K562 (cell line): ENCODE results near the gene ADRA2B. TPM values are rescaled to one million over a fixed set of nuclear protein-coding genes. Genes with fewer than 3 reads are reported as not detected.

Experiments used
- ATAC-seq: fragments of 200-7000 bp; cut with Tn5 transposase; 3 replicates; pipeline ENCODE4 v1.9.1; 2020; ENCODE audit warnings: moderate library complexity
- BruUV-seq: library from RNA; stranded (reverse); fragments of 400-500 nt; replicated peaks from 2 replicates; lab custom pipeline; 2021; lab: Mats Ljungman, UMichigan
- CTCF ChIA-PET: fragments of 300-600 bp; formaldehyde crosslinking; extraction: SDS; loops from one replicate; lab custom pipeline; 2021; ENCODE audit warnings: low intra/inter-chr PET ratio; lab: Yijun Ruan, JAX
- POLR2A ChIA-PET: fragments of 300-600, 350-650 bp; sonication (Branson Sonifier 250); formaldehyde crosslinking; extraction: SDS; loops from one replicate; lab custom pipeline; 2021; ENCODE audit warnings: antibody characterized with exemption, inconsistent platforms; lab: Yijun Ruan, JAX
- DNase-seq, 4 experiments: peaks; one replicate each; pipeline versions ENCODE4 v3.0.0 to v3.0.0-alpha.2; 2011 to 2018; ENCODE audit warnings: low spot score in 3 of 4, mixed read lengths in 3 of 4; ENCODE audit errors: extremely low read depth in 1 of 4
- FAIRE-seq: peaks from 2 replicates; lab custom pipeline; 2011; peaks lifted over from hg19 to GRCh38; lab: Jason Lieb, UNC
- H2AFZ ChIP-seq: 2 replicates; pipeline ENCODE4 v1.6.0; 2011; ENCODE audit warnings: low read depth, low read length, control low read depth, inconsistent platforms
- H3K27ac ChIP-seq: fragments of 200-600 bp; 3 replicates; pipeline ENCODE4 v1.8.0; 2011; ENCODE audit warnings: low read depth, mild to moderate bottlenecking, control low read depth, inconsistent platforms, low read length, moderate library complexity, mixed read lengths; ENCODE audit errors: extremely low read depth
- H3K27me3 ChIP-seq, 2 experiments: fragments of 300-600 bp in 1 of 2; 2 replicates in 1 of 2; 3 replicates in 1 of 2; pipeline versions ENCODE4 v1.6.0 to v1.8.0; 2011; ENCODE audit warnings: inconsistent platforms in 2 of 2, low read length in 2 of 2, mild to moderate bottlenecking in 1 of 2, mixed read lengths in 1 of 2, moderate library complexity in 1 of 2; ENCODE audit not compliant: control insufficient read depth in 2 of 2, insufficient read depth in 2 of 2
- H3K36me3 ChIP-seq: fragments of 300-600 bp; 3 replicates; pipeline ENCODE4 v1.8.0; 2011; ENCODE audit warnings: mild to moderate bottlenecking, low read length, inconsistent platforms; ENCODE audit not compliant: control insufficient read depth, insufficient read depth
- H3K4me1 ChIP-seq, 2 experiments: fragments of 200-600 bp in 1 of 2; replicated peaks in 1 of 2; 2 replicates in 1 of 2; 3 replicates in 1 of 2; pipeline versions ENCODE4 v1.5.1 to v1.8.0; 2011; ENCODE audit warnings: inconsistent platforms in 2 of 2, low read length in 2 of 2, mild to moderate bottlenecking in 1 of 2, mixed read lengths in 1 of 2, moderate library complexity in 1 of 2; ENCODE audit not compliant: control insufficient read depth in 2 of 2, insufficient read depth in 2 of 2
- H3K4me2 ChIP-seq: 2 replicates; pipeline ENCODE4 v1.6.1; 2011; ENCODE audit warnings: low read length, control low read depth, inconsistent platforms, mixed read lengths; ENCODE audit not compliant: insufficient read depth
- H3K4me3 ChIP-seq: fragments of 200-600 bp; sonication (generic), shearing (Covaris generic); 2 replicates; pipeline ENCODE4 v1.5.1; 2016; ENCODE audit warnings: control low read depth, inconsistent platforms
- H3K79me2 ChIP-seq: fragments of 200-600 bp; 3 replicates; pipeline ENCODE4 v1.8.0; 2011; ENCODE audit warnings: low read length, inconsistent platforms; ENCODE audit not compliant: control insufficient read depth, insufficient read depth
- H3K9ac ChIP-seq, 2 experiments: 2 replicates each; pipeline versions ENCODE4 v1.6.0 to v1.6.1; 2011; ENCODE audit warnings: low read depth in 2 of 2, low read length in 2 of 2, control low read depth in 1 of 2, inconsistent platforms in 1 of 2, mild to moderate bottlenecking in 1 of 2, mixed read lengths in 1 of 2; ENCODE audit not compliant: insufficient read depth in 1 of 2
- H3K9me1 ChIP-seq: one replicate; pipeline ENCODE4 v1.6.0; 2011; ENCODE audit warnings: inconsistent platforms, mild to moderate bottlenecking, low read length, moderate library complexity; ENCODE audit not compliant: control insufficient read depth, insufficient read depth
- H3K9me3 ChIP-seq: replicated peaks from 2 replicates; pipeline ENCODE4 v1.5.1; 2011; ENCODE audit warnings: low read depth, low read length, inconsistent platforms; ENCODE audit not compliant: control insufficient read depth, insufficient read depth
- H4K20me1 ChIP-seq: replicated peaks from 2 replicates; pipeline ENCODE4 v1.6.1; 2011; ENCODE audit warnings: low read length, inconsistent platforms, mixed read lengths; ENCODE audit not compliant: control insufficient read depth, insufficient read depth
- DPF2 ChIP-seq: fragments of 450-650 bp; IDR thresholded peaks from 2 replicates; pipeline ENCODE4 v1.6.1; 2016
- ETV5 ChIP-seq: sonication (generic); formaldehyde crosslinking; IDR thresholded peaks from 2 replicates; pipeline ENCODE4 v1.4.0; 2020; ENCODE audit warnings: low read depth, mild to moderate bottlenecking, missing genetic modification reagents
- FIP1L1 ChIP-seq: fragments of 200-400 bp; formaldehyde crosslinking; IDR thresholded peaks from 2 replicates; pipeline ENCODE4 v1.6.1; 2018; ENCODE audit warnings: mild to moderate bottlenecking, low read depth, low read length; ENCODE audit not compliant: poor library complexity, severe bottlenecking
- GATA2 ChIP-seq: sonication (generic); formaldehyde crosslinking; IDR thresholded peaks from 2 replicates; pipeline ENCODE4 v1.4.0; 2020; ENCODE audit warnings: mild to moderate bottlenecking, missing genetic modification reagents
- HNRNPLL ChIP-seq: fragments of 200-400 bp; formaldehyde crosslinking; IDR thresholded peaks from 2 replicates; pipeline ENCODE4 v1.6.1; 2017; ENCODE audit warnings: low read length, low read depth, mild to moderate bottlenecking; ENCODE audit not compliant: poor library complexity, severe bottlenecking
- MTA3 ChIP-seq: fragments of 450-650 bp; formaldehyde crosslinking; IDR thresholded peaks from 2 replicates; pipeline ENCODE4 v1.6.1; 2017; ENCODE audit warnings: mild to moderate bottlenecking, borderline replicate concordance
- NR4A1 ChIP-seq, 2 experiments: fragments of 250-450 bp in 1 of 2; fragments of 450-650 bp in 1 of 2; sonication (Bioruptor Pico) in 1 of 2; IDR thresholded peaks; 2 replicates each; pipeline versions ENCODE4 v1.4.0 to v1.6.1; 2016 to 2020; ENCODE audit warnings: mild to moderate bottlenecking in 2 of 2, missing compliant biosample characterization in 1 of 2, missing genetic modification characterization in 1 of 2, moderate library complexity in 1 of 2
- SOX6 ChIP-seq: fragments of 450-650 bp; IDR thresholded peaks from 2 replicates; pipeline ENCODE4 v1.6.1; 2014; ENCODE audit warnings: mild to moderate bottlenecking
- TAL1 ChIP-seq: fragments of 450-650 bp; IDR thresholded peaks from 2 replicates; pipeline ENCODE4 v1.6.1; 2016; ENCODE audit warnings: mild to moderate bottlenecking
- TGIF2 ChIP-seq: sonication (generic); formaldehyde crosslinking; IDR thresholded peaks from 2 replicates; pipeline ENCODE4 v1.8.1; 2022; ENCODE audit warnings: mild to moderate bottlenecking, missing genetic modification reagents, moderate library complexity
- XRCC5 ChIP-seq: fragments of 200-400 bp; formaldehyde crosslinking; IDR thresholded peaks from 2 replicates; pipeline ENCODE4 v1.6.1; 2017; ENCODE audit warnings: low read depth, mild to moderate bottlenecking, low read length
- ZNF316 ChIP-seq: fragments of 450-650 bp; IDR thresholded peaks from 2 replicates; pipeline ENCODE4 v1.6.1; 2016
- ZNF561 ChIP-seq: fragments of 450-650 bp; formaldehyde crosslinking; conservative IDR thresholded peaks from 2 replicates; pipeline ENCODE4 v1.4.0; 2020; ENCODE audit warnings: mild to moderate bottlenecking, moderate library complexity
- WGBS: fragments of 100-300 bp; shearing (Covaris generic); methylation state at CpG from one replicate; pipeline ENCODE4 v1.1.6; 2016; ENCODE audit warnings: low coverage, mixed read lengths; ENCODE audit not compliant: insufficient coverage; ENCODE audit errors: missing lambda C conversion rate; 5-methylcytosine and 5-hydroxymethylcytosine counted together
- in situ Hi-C: fragments of 300-500 bp; cut with MboI; formaldehyde crosslinking; loops from 4 replicates; pipeline ENCODE4 v1.15.0; 2018; ENCODE audit warnings: inconsistent platforms, mixed read lengths
- intact Hi-C: fragments of 100-400 bp; cut with micrococcal nuclease; formaldehyde crosslinking; loops from 2 replicates; pipeline ENCODE4 v1.14.2; 2022
- polyA plus RNA-seq, 8 experiments: library from polyadenylated mRNA; depleted of rRNA in 4 of 8; stranded (reverse) in 5 of 8; unstranded in 3 of 8; fragments of >200 nt; fragmentation: Nextera tagmentation in 2 of 8; fragmentation: Illumina TruSeq in 1 of 8; extraction: Ambion mirVana in 2 of 8; extraction: Trizol in 1 of 8; gene quantifications; 2 replicates each; pipeline versions ENCODE4 v1.2.1 to v1.2.3, GENCODE V29; 2011 to 2014; ENCODE audit warnings: inconsistent platforms in 1 of 8, missing spikeins in 1 of 8
- total RNA-seq, 7 experiments: library from RNA; depleted of rRNA in 6 of 7; stranded (reverse); fragments of >200 nt in 6 of 7; fragmentation: Illumina TruSeq in 2 of 7; extraction: Trizol in 2 of 7; gene quantifications; 2 replicates each; pipeline versions ENCODE4 v1.2.1 to v1.2.3, GENCODE V29; 2011 to 2021; ENCODE audit warnings: low replicate concordance in 1 of 7
- TF ChIP-seq, protein P1 (sequence below): fragments of 250-450 bp; sonication (Bioruptor Pico); IDR thresholded peaks from 2 replicates; pipeline ENCODE4 v1.9.0; 2021; ENCODE audit warnings: mild to moderate bottlenecking
- TF ChIP-seq, protein P2 (sequence below): fragments of 450-650 bp; formaldehyde crosslinking; conservative IDR thresholded peaks from 2 replicates; pipeline ENCODE4 v1.4.0; 2022; ENCODE audit warnings: mild to moderate bottlenecking, missing genetic modification characterization
- TF ChIP-seq, protein P3 (sequence below): fragments of 450-650 bp; IDR thresholded peaks from 2 replicates; pipeline ENCODE4 v1.6.1; 2016; ENCODE audit warnings: low read depth, mild to moderate bottlenecking, moderate library complexity
- TF ChIP-seq, protein P4 (sequence below): fragments of 250-450 bp; sonication (Bioruptor Pico); IDR thresholded peaks from 2 replicates; pipeline ENCODE4 v1.9.0; 2021; ENCODE audit warnings: mild to moderate bottlenecking, inconsistent platforms
- TF ChIP-seq, protein P5 (sequence below): sonication (generic); formaldehyde crosslinking; IDR thresholded peaks from 2 replicates; pipeline ENCODE4 v1.8.0; 2022; ENCODE audit warnings: missing genetic modification reagents, mild to moderate bottlenecking, moderate library complexity, borderline replicate concordance

ADRA2B gene
- total and polyA plus RNA-seq, 9 of the 15 experiments (the other 6 are each of a cell fraction or from before 2014, with no cell fraction given) = not detected

DNA sequence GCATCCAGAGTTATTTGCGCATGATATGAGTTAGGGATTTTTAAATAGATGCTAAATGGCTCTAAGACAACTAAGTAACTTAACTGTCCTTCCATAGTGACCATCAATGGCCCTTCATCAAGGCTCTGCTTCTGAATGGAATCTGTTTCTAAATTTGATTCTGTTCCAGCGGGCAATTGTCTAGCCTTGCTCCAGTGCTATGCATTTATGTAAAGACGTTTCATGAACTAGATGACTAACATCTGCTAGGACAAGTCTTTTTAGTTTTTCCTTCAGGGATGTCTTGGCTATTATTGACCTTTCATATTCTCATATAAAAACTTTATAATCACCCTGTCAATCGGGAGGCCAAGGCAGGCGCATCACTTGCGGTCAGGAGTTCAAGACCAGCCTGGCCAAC is 12.1 kb upstream of the ADRA2B start:
- FAIRE-seq (no peak), DNase-seq (no peak), ATAC-seq (no peak)
- Histone ChIP-seq H3K9ac (no peak overlapping the region), H3K79me2 (no peaks in the 10 kb centered on the region), H3K9me1 (no peaks in the 10 kb centered on the region), H2AFZ (no peak overlapping the region), H4K20me1 (peaks cover 11% of the 10 kb centered on the region; the same call in 1 of the 2 replicates), H3K27ac (no peak overlapping the region), H3K4me3 (no peak overlapping the region), H3K4me1 (peaks cover 0 to 11% of the 10 kb centered on the region in 2 experiments; a peak in 2 of 5 replicates), H3K36me3 (no peaks in the 10 kb centered on the region), H3K9me3 (no peaks in the 10 kb centered on the region), H3K4me2 (no peak overlapping the region), H3K27me3 (peaks cover 44 to 75% of the 10 kb centered on the region in 2 experiments)
- ChIA-PET CTCF (no interaction called here), POLR2A (interaction anchor here (1.0 kb wide), 1 partner anchor 10 kb away, joined by 3 read pairs; no protein-coding TSS in a partner anchor)
- intact Hi-C loops = no loop called here
- WGBS = 2% methylated on average over 6 of the region's 6 CpGs
- in situ Hi-C loops = no loop called here
- TF ChIP-seq FIP1L1 (no peak), XRCC5 (no peak), TAL1 (no peak), DPF2 (no peak), ETV5 (CRISPR knock-in tag) (no peak), ZNF561 (no peak), MTA3 (no peak), NR4A1 (CRISPR knock-in tag; IDR thresholded peaks at IDR 0.05) (no peak), NR4A1 (tag; IDR thresholded peaks at IDR 0.05) (no peak), GATA2 (CRISPR knock-in tag) (no peak), HNRNPLL (no peak), ZNF316 (no peak), SOX6 (no peak), TGIF2 (CRISPR knock-in tag) (no peak)
- TF ChIP-seq, protein P1, sequence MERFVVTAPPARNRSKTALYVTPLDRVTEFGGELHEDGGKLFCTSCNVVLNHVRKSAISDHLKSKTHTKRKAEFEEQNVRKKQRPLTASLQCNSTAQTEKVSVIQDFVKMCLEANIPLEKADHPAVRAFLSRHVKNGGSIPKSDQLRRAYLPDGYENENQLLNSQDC (CRISPR knock-in tag) = no peak
- TF ChIP-seq, protein P2, sequence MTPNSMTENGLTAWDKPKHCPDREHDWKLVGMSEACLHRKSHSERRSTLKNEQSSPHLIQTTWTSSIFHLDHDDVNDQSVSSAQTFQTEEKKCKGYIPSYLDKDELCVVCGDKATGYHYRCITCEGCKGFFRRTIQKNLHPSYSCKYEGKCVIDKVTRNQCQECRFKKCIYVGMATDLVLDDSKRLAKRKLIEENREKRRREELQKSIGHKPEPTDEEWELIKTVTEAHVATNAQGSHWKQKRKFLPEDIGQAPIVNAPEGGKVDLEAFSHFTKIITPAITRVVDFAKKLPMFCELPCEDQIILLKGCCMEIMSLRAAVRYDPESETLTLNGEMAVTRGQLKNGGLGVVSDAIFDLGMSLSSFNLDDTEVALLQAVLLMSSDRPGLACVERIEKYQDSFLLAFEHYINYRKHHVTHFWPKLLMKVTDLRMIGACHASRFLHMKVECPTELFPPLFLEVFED (CRISPR knock-in tag) = no peak
- TF ChIP-seq, protein P3, sequence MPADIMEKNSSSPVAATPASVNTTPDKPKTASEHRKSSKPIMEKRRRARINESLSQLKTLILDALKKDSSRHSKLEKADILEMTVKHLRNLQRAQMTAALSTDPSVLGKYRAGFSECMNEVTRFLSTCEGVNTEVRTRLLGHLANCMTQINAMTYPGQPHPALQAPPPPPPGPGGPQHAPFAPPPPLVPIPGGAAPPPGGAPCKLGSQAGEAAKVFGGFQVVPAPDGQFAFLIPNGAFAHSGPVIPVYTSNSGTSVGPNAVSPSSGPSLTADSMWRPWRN = no peak
- TF ChIP-seq, protein P4, sequence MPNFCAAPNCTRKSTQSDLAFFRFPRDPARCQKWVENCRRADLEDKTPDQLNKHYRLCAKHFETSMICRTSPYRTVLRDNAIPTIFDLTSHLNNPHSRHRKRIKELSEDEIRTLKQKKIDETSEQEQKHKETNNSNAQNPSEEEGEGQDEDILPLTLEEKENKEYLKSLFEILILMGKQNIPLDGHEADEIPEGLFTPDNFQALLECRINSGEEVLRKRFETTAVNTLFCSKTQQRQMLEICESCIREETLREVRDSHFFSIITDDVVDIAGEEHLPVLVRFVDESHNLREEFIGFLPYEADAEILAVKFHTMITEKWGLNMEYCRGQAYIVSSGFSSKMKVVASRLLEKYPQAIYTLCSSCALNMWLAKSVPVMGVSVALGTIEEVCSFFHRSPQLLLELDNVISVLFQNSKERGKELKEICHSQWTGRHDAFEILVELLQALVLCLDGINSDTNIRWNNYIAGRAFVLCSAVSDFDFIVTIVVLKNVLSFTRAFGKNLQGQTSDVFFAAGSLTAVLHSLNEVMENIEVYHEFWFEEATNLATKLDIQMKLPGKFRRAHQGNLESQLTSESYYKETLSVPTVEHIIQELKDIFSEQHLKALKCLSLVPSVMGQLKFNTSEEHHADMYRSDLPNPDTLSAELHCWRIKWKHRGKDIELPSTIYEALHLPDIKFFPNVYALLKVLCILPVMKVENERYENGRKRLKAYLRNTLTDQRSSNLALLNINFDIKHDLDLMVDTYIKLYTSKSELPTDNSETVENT = no peak
- TF ChIP-seq, protein P5, sequence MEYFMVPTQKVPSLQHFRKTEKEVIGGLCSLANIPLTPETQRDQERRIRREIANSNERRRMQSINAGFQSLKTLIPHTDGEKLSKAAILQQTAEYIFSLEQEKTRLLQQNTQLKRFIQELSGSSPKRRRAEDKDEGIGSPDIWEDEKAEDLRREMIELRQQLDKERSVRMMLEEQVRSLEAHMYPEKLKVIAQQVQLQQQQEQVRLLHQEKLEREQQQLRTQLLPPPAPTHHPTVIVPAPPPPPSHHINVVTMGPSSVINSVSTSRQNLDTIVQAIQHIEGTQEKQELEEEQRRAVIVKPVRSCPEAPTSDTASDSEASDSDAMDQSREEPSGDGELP (CRISPR knock-in tag) = no peak
- BruUV-seq = no TSS peak
